NCI-H748 (cell line): ENCODE measurements around the gene MAS1L.

Source experiments
- DNase-seq: peaks from one replicate; lab custom pipeline; 2025; ENCODE audit not compliant: unreplicated experiment; lab: John Stamatoyannopoulos, UW

The MAS1L gene

GRCh38 chr6:29487660-29488059 is at the start of gene MAS1L:
TSS of gene MAS1L (minus strand) at chr6:29487956. CDS start at chr6:29487902, 54 bp downstream.
- no peak for DNase-seq

GRCh38 chr6:29532320-29532951 is 44.7 kb upstream of the MAS1L start:
- no peak for DNase-seq

- DNase-seq = no peak
Measured at GRCh38 chr6:29531668-29532067, 43.9 kb upstream of the MAS1L start.

- no peak for DNase-seq
Measured at GRCh38 chr6:29530671-29531310, 43.0 kb upstream of the MAS1L start.

- DNase-seq = no peak
Measured at GRCh38 chr6:29529956-29530355, 42.2 kb upstream of the MAS1L start.

GRCh38 chr6:29528988-29529560 is 41.3 kb upstream of the MAS1L start:
- DNase-seq = no peak

GRCh38 chr6:29528300-29528931 is 40.7 kb upstream of the MAS1L start:
- no peak for DNase-seq

GRCh38 chr6:29527564-29527963 is 39.8 kb upstream of the MAS1L start:
- DNase-seq = no peak

- no peak for DNase-seq
Measured at GRCh38 chr6:29527126-29527525, 39.4 kb upstream of the MAS1L start.

GRCh38 chr6:29525311-29525639 is 37.5 kb upstream of the MAS1L start:
- DNase-seq = no peak

- no peak for DNase-seq
Measured at GRCh38 chr6:29524444-29525310, 36.9 kb upstream of the MAS1L start.

GRCh38 chr6:29524044-29524443 is 36.3 kb upstream of the MAS1L start:
- no peak for DNase-seq

GRCh38 chr6:29522227-29522626 is 34.5 kb upstream of the MAS1L start:
- DNase-seq = no peak

- no peak for DNase-seq
Measured at GRCh38 chr6:29521006-29521680, 33.4 kb upstream of the MAS1L start.

- no peak for DNase-seq
Measured at GRCh38 chr6:29520232-29520631, 32.5 kb upstream of the MAS1L start.

- no peak for DNase-seq
Measured at GRCh38 chr6:29519291-29520010, 31.7 kb upstream of the MAS1L start.

GRCh38 chr6:29517728-29518440 is 30.1 kb upstream of the MAS1L start:
- DNase-seq = no peak

GRCh38 chr6:29517245-29517644 is 29.5 kb upstream of the MAS1L start:
- DNase-seq = no peak

- DNase-seq = peak; percentile 64
Measured at GRCh38 chr6:29516108-29516507, 28.4 kb upstream of the MAS1L start.
